HL-60 (cell line): Measurements from ENCODE around the gene CCDC38.

ENCODE experiments used
- DNase-seq, 2 experiments: peaks; one replicate each; pipeline ENCODE4 v3.0.0-alpha.2; 2010 to 2020; ENCODE audit warnings: low read depth in 1 of 2, low spot score in 1 of 2
- H3K27ac ChIP-seq: fragments of 250-450 bp; sonication (Bioruptor Pico); replicated peaks from 2 replicates; pipeline ENCODE4 v1.5.1; 2020; ENCODE audit warnings: mild to moderate bottlenecking, moderate library complexity
- H3K27me3 ChIP-seq: fragments of 250-450 bp; sonication (Bioruptor Pico); 2 replicates; pipeline ENCODE4 v1.5.1; 2021; ENCODE audit warnings: mild to moderate bottlenecking, moderate library complexity; ENCODE audit not compliant: insufficient read depth, poor library complexity, severe bottlenecking
- H3K4me3 ChIP-seq: replicated peaks from 2 replicates; pipeline ENCODE4 v1.5.1; 2011; ENCODE audit warnings: mild to moderate bottlenecking, control low read depth, low read length; ENCODE audit not compliant: insufficient read depth
- CTCF ChIP-seq: IDR thresholded peaks from one replicate; pipeline ENCODE4 v1.5.1; 2011; ENCODE audit warnings: low read length, control low read depth, inconsistent platforms; ENCODE audit not compliant: insufficient read depth
- GABPA ChIP-seq: IDR thresholded peaks from 2 replicates; pipeline ENCODE4 v1.6.1; 2012; ENCODE audit warnings: low read depth
- POLR2AphosphoS5 ChIP-seq: IDR thresholded peaks from 2 replicates; pipeline ENCODE4 v1.6.1; 2012; ENCODE audit warnings: low read depth
- REST ChIP-seq: IDR thresholded peaks from 2 replicates; pipeline ENCODE4 v1.6.1; 2012; ENCODE audit warnings: low read depth; ENCODE audit not compliant: insufficient replicate concordance
- SPI1 ChIP-seq: IDR thresholded peaks from 2 replicates; pipeline ENCODE4 v1.6.1; 2012; ENCODE audit warnings: low read depth, mild to moderate bottlenecking, borderline replicate concordance

CCDC38 gene

GRCh38 chr12:95943330-95943842 is 972 bp upstream of the CCDC38 start, which contains the start of gene AMDHD1:
Gene AMDHD1, plus strand, starts transcription at chr12:95943331. Its CDS starts 68 bp downstream, at chr12:95943399.
- peak; percentile 38 to 57 for DNase-seq
- H3K4me3 ChIP-seq = peak within 1 kb of the TSS; percentile 70
- H3K27me3 ChIP-seq = no peaks in the 10 kb centered on the region
- TF ChIP-seq POLR2AphosphoS5 (no peak), SPI1 (peak; percentile 20; the same call in 1 of the 2 replicates), REST (no peak), CTCF (no peak), GABPA (no peak)
- peak within 1 kb of the TSS; percentile 88 for H3K27ac ChIP-seq

GRCh38 chr12:95942101-95942523 is 302 bp downstream of the CCDC38 start:
- Histone ChIP-seq H3K4me3 (peak overlapping the region; percentile 70), H3K27me3 (no peaks in the 10 kb centered on the region), H3K27ac (peak overlapping the region; percentile 88)
- DNase-seq = no peak
- TF ChIP-seq CTCF = no peak

GRCh38 chr12:95940514-95940913 is 1.9 kb downstream of the CCDC38 start:
- no peak for DNase-seq
- TF ChIP-seq SPI1 (no peak), POLR2AphosphoS5 (no peak), CTCF (no peak), GABPA (no peak), REST (no peak)
- Histone ChIP-seq H3K4me3 (no peak overlapping the region), H3K27me3 (no peaks in the 10 kb centered on the region), H3K27ac (no peak overlapping the region)

GRCh38 chr12:95922231-95922630 is 20.2 kb downstream of the CCDC38 start:
- Histone ChIP-seq H3K27me3 (no peaks in the 10 kb centered on the region), H3K4me3 (no peak overlapping the region), H3K27ac (no peak overlapping the region)
- peak in 1 of 2 experiments; percentile 10 for DNase-seq
- no peak for TF ChIP-seq SPI1
